Measurements from ENCODE around the gene SHISA7.

The SHISA7 gene

GRCh38 chr19:55443045-55443823 lies at the start of gene SHISA7:
TSS of gene SHISA7 (minus strand) at chr19:55443300. CDS start at chr19:55442863, 437 bp downstream.
- DNase-seq, result peak; percentile 73

DNA sequence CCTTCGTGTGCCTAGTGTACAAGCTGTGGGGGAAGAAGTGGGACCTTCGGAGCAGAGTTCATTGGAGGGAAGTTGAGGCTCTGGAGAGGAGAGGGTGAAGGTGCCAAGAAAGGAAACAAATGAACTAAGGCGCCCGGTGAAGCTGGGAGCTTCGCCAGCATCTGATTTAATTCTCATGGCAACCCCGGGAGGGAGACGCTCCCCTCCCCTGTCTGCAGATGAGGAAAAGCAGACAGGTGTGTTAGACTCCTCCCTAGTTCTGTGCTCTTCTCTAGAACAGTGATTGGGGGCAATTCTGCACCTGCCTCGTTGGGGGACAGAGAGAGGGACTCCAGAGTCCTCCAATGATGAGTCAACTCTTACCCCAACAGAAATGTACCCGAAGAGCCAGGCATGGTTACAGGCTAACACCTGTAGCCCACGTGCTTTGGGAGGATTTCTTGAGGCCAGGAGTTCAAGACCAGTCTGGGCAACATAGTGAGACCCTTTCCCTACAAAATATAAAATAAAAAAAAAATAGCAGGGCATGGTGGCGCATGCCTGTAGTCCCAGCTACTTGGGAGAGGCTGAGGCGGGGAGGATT lies 49.4 kb upstream of the SHISA7 start:
- DNase-seq, result no peak

GRCh38 chr19:55491546-55492360 lies 48.7 kb upstream of the SHISA7 start:
- no peak for DNase-seq

DNA sequence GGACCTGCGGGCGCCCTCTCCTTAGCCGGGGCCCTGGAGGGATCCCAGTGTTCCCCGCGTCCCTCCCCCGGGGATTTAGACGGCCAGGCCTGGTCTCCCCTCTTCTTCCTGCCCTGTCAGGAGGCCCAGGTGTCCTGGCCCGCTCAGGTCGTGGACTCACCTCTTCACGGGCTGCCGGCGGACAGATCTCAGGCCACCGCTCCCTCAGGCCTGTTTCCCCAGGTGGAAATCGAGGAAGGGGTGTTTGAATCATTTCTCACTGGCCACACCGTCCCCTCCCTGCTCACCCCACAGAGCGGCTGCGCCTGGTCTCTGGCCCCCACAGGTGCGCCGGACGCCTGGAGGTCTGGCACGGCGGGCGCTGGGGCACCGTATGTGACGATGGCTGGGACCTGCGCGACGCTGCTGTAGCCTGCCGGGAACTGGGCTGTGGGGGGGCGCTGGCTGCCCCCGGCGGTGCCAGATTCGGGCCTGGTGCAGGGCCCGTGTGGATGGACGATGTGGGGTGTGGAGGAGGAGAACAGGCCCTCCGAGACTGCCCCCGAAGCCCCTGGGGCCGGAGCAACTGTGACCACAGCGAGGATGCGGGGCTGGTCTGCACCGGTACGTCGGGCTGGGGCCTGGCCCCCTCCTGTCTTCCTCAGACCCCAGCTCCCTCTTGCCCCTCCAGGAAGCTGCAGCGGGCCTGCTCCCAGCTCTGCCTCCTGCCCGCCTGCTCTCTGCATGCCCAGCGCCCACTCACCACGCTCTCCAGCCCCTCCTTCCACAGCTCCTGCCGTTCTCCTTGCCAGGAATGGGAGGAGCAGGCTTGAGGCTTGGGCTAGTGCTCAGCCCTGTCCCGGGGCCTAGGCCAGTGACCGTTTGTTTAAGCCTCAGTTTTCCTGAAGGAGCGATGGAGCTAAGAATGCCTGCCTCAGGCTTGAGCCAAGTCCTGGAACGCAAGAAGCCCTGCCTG lies 47.7 kb upstream of the SHISA7 start:
- no peak for DNase-seq

DNA sequence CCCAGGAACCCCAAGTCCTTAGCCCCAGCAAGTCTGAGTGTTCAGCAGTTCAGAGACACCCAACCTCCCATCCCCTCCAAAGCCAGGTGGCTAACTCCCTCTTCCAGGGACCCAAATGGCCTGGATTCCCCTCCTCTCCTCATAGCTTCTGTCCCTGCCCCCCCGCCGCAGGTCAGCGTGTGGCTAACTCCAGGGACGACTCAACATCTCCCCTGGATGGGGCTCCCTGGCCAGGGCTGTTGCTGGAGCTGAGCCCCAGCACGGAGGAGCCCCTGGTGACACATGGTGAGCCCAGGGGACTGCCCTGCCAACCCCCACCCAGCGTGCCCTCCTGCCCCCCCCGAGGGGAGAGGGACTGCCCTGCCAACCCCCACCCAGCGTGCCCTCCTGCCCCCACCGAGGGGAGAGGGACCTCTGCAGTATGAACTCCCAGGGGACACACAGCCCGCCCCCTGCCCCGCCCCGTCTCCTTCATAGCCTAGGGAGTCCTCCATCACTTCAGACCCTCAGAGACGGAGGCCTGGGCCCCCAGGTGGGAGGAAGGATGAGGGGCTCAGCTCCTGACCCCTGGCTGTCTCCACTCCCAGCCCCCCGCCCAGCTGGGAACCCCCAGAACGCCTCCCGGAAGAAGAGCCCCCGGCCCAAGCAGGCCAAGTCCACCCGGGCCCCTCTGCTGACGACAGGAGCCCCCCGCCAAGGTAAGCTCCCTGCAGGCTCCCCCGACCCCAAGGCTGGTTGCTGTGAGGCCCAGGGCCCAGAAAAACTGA lies 46.8 kb upstream of the SHISA7 start:
- no peak for DNase-seq

DNA sequence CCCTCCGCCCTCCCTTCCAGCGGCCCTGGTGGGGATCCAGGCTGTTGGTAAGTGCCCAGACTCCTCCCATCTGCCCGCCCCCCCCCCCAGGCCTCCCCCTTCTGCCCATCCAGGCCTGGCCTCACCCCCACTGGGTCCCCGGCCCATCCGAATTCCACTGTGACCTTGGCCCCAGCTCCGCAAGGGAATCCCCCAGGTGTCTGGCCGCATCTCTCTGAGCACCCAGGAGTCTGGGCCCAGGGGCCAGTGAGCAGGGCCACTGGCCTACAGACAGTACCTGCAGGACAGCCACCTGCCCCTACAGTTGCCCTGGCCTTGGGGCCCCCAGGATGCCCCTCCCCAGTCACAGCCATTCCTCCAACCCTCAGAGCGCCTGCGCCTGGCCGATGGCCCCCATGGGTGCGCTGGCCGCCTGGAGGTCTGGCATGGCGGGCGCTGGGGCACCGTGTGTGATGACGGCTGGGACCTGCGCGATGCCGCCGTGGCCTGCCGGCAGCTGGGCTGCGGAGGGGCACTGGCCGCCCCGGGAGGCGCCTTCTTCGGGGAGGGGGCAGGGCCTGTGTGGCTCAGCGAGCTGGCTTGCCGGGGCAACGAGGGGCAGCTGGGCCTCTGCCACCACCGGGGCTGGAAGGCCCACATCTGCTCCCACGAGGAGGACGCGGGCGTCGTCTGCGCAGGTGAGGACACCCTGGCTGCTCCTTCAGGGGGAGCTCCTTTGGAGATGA lies 46.0 kb upstream of the SHISA7 start:
- no peak for DNase-seq

DNA sequence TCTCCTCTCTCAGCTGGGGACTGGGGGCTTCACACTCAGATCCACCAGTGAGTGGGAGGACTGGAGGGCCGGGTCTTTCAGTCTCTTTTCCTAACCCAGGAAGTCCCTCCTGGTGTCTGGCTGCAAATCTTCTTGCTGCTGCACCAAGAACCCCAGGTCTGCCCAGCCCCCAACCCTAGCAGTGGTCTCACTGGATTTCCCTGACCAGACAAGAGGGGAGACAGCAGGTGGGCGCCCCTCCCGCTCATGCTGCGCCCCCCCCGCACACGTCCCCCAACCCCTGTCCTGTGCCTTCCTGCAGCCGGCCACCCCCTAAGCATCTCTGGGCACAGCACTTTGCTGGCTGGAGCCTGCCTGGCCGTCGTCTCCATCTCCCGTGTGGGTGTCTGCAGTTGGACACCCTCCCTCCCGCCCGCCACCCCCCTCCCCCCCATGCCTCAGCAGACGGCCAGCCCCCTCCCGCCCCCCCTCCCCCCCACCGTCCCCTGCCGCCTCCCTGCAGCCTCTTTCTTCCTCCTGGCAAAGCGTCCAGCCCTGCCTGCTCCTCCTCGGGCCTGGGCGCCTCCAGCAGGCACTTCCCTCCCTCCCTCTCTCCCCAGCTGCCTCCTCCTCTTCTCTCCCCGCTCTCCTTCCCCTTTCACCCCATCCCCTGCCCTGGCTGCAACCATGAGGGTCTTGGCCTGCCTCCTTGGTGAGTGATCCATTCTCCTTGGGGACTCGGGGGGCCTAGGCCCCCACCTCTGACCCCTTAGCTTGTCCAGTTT lies 45.0 kb upstream of the SHISA7 start, which contains the start of gene SSC5D:
Gene SSC5D, plus strand, starts transcription at position 513 of the 764 bp plus-strand sequence. Its CDS starts 154 bp downstream, at position 667.
- peak; percentile 53 for DNase-seq

DNA sequence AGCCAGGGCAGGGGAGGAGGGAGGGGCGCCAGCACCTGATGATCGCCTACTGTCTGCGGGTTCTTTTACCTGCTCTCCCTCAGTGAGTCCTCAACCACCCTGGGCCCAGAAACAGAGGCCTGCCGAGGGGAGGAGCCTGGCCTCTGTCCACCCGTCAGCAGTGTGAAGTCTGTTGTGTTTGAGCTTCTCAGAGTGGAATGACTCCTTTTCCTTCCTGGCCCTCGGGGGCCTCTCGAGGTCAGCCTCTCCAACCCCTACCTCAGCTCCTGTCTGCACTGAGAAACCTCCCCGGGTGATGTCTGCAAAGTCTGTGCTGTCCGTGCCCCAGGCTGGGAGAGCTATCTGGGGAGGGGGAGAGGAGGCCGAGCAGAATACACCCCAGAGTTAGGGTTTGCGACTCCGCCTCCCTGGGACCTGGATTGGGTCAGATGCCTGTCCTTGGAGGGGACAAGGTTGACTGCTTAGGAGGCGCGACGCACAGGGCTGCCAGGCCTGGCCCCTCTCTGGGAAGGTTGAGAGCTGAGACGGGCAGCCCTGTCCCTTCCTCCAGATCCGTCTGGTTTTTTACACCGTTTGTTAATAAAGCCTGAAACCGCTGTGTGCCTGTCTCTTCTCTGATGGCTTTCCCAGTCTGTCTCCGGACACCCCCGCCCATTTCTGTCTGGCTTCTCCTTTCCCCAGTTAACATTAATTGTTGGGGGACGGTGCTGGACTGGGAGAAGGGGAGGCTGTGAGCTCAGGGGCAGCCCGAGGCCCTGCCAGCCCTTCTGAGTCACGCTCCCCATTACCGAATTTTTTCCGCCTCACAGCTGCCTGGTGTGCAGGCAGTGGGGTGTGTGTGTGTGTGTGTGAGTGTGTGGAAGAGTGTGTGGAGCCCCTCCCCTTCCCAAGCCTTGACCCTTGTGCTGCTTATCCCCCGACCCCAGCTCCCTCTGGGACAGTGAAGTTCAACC lies 44.1 kb upstream of the SHISA7 start:
- DNase-seq, result no peak

GRCh38 chr19:55486043-55486970 lies 43.2 kb upstream of the SHISA7 start:
- no peak for DNase-seq

GRCh38 chr19:55485439-55486011 lies 42.4 kb upstream of the SHISA7 start:
- no peak for DNase-seq

GRCh38 chr19:55484593-55485438 lies 41.7 kb upstream of the SHISA7 start, which contains the start of gene NAT14:
TSS of gene NAT14 (plus strand) at chr19:55485188. CDS start at chr19:55485709, 521 bp downstream.
- DNase-seq, result peak; percentile 84

GRCh38 chr19:55483706-55484592 lies 40.8 kb upstream of the SHISA7 start:
- DNase-seq, result no peak

DNA sequence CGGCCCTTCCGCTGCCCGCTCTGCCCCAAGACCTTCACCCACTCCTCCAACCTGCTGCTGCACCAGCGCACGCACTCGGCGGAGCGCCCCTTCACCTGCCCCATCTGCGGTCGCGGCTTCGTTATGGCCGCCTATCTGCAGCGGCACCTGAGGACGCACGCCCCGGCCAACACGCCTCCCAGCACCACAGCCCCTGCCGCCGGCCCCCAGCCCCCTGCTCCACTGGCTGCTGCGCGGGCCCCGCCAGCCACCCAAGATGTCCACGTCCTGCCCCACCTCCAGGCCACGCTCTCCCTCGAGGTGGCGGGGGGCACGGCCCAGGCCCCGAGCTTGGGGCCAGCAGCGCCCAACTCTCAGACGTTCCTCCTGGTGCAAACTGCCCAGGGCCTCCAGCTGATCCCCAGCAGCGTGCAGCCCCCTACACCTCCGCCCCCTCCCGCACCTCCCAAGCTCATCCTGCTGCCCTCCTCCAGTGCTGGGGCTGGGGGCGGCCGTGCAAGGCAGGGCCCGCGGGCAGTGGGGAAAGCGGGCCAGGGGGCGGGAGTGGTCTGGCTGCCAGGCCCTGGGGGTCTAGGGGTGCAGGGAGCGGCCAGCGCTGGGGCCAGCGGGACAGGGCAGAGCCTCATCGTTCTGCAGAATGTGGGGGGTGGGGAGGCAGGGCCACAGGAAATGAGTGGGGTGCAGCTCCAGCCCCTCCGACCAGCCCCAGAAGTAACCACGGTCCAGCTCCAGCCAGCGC lies 40.0 kb upstream of the SHISA7 start:
- no peak for DNase-seq
